Measurements from ENCODE around the gene DAAM2.

GRCh38 chr6:39855356-39855995 lies 63.3 kb downstream of the DAAM2 start:
- TF ChIP-seq CTCF (conservative IDR thresholded peaks at IDR 0.05 in 1 of 2, IDR thresholded peaks at IDR 0.05 in 1 of 2; ENCODE audit: low read depth in 1 of 2, low read length in 2 of 2) (no peak), EZH2 (IDR thresholded peaks at IDR 0.05; ENCODE audit: low read length, missing control alignments) (no peak)
